SK-N-SH (cell line): ENCODE measurements around the gene EXOC1. TPM values are rescaled to one million over a fixed set of nuclear protein-coding genes. Genes with fewer than 3 reads are reported as not detected.

Experiments
- CTCF ChIA-PET: fragments of 300-600, 350-600 bp; formaldehyde crosslinking; extraction: SDS; loops from one replicate; lab custom pipeline; 2021; lab: Yijun Ruan, JAX
- POLR2A ChIA-PET: fragments of 350-600 bp; sonication (Branson Sonifier 250); formaldehyde crosslinking; extraction: SDS; loops from one replicate; lab custom pipeline; 2020; ENCODE audit warnings: antibody characterized with exemption, inconsistent platforms; lab: Yijun Ruan, JAX
- DNase-seq: peaks from one replicate; pipeline ENCODE4 v3.0.0; 2012
- H2AFZ ChIP-seq: fragments of 200-600 bp; sonication (generic); 2 replicates; pipeline ENCODE4 v1.8.1; 2016; ENCODE audit warnings: antibody characterized with exemption, mild to moderate bottlenecking, low read depth
- H3F3A ChIP-seq: fragments of 200-600 bp; sonication (generic); replicated peaks from 2 replicates; pipeline ENCODE3; 2016; ENCODE audit warnings: antibody characterized with exemption, mild to moderate bottlenecking; ENCODE audit not compliant: insufficient read depth
- H3K27ac ChIP-seq, 2 experiments: fragments of 200-500 bp in 1 of 2; fragments of 200-600 bp in 1 of 2; sonication (Bioruptor generic) in 1 of 2; sonication (generic), shearing (Covaris generic) in 1 of 2; 2 replicates each; pipeline versions ENCODE4 v1.5.1 to v1.6.1; 2014 to 2016; ENCODE audit warnings: low read depth in 2 of 2, inconsistent platforms in 1 of 2, low read length in 1 of 2, mild to moderate bottlenecking in 1 of 2, mixed read lengths in 1 of 2
- H3K27me3 ChIP-seq: fragments of 200-600 bp; sonication (generic), shearing (Covaris generic); 2 replicates; pipeline ENCODE4 v1.6.1; 2016; ENCODE audit warnings: mixed run types; ENCODE audit not compliant: insufficient read depth
- H3K36me3 ChIP-seq, 2 experiments: fragments of 200-500 bp in 1 of 2; fragments of 200-600 bp in 1 of 2; sonication (Bioruptor generic) in 1 of 2; sonication (generic) in 1 of 2; replicated peaks in 1 of 2; 2 replicates each; pipeline versions ENCODE3 to v1.5.1; 2014 to 2016; ENCODE audit warnings: low read length in 1 of 2, mild to moderate bottlenecking in 1 of 2; ENCODE audit not compliant: insufficient read depth in 2 of 2, control insufficient read depth in 1 of 2
- H3K4me1 ChIP-seq, 2 experiments: fragments of 200-500 bp in 1 of 2; fragments of 200-600 bp in 1 of 2; sonication (Bioruptor generic) in 1 of 2; sonication (generic), shearing (Covaris generic) in 1 of 2; 2 replicates each; pipeline versions ENCODE4 v1.5.1 to v1.6.1; 2014 to 2016; ENCODE audit warnings: low read depth in 1 of 2, low read length in 1 of 2, mixed run types in 1 of 2; ENCODE audit not compliant: insufficient read depth in 2 of 2, control insufficient read depth in 1 of 2
- H3K4me2 ChIP-seq: fragments of 200-600 bp; sonication (generic), shearing (Covaris generic); 2 replicates; pipeline ENCODE4 v1.6.1; 2017; ENCODE audit warnings: mixed run types
- H3K4me3 ChIP-seq, 2 experiments: fragments of 200-500 bp in 1 of 2; fragments of 200-600 bp in 1 of 2; sonication (Bioruptor generic) in 1 of 2; sonication (generic), shearing (Covaris generic) in 1 of 2; 2 replicates each; pipeline versions ENCODE4 v1.5.1 to v1.8.1; 2014 to 2016; ENCODE audit warnings: low read depth in 2 of 2, inconsistent platforms in 1 of 2, low read length in 1 of 2, mild to moderate bottlenecking in 1 of 2, mixed read lengths in 1 of 2, moderate library complexity in 1 of 2
- H3K79me2 ChIP-seq: fragments of 200-600 bp; sonication (generic); 2 replicates; pipeline ENCODE4 v1.8.1; 2017; ENCODE audit warnings: mild to moderate bottlenecking; ENCODE audit not compliant: insufficient read depth
- H3K9ac ChIP-seq: fragments of 200-600 bp; sonication (generic); 2 replicates; pipeline ENCODE4 v1.6.1; 2017; ENCODE audit warnings: mixed run types
- H3K9me2 ChIP-seq: fragments of 200-600 bp; sonication (generic); 2 replicates; pipeline ENCODE4 v1.6.1; 2017; ENCODE audit warnings: mixed run types
- H3K9me3 ChIP-seq: fragments of 200-600 bp; sonication (generic); 2 replicates; pipeline ENCODE4 v1.6.1; 2017; ENCODE audit warnings: mixed run types, mild to moderate bottlenecking, moderate library complexity
- H4K20me1 ChIP-seq: fragments of 200-600 bp; sonication (generic); 2 replicates; pipeline ENCODE4 v1.6.1; 2017; ENCODE audit warnings: mild to moderate bottlenecking, mixed run types; ENCODE audit not compliant: insufficient read depth
- ELF1 ChIP-seq: IDR thresholded peaks from 2 replicates; pipeline ENCODE4 v1.4.0; 2012
- FOSL2 ChIP-seq: IDR thresholded peaks from 2 replicates; pipeline ENCODE4 v1.4.0; 2012; ENCODE audit warnings: low read depth, mild to moderate bottlenecking, moderate library complexity, borderline replicate concordance
- PBX3 ChIP-seq: IDR thresholded peaks from 2 replicates; pipeline ENCODE4; 2012
- RFX5 ChIP-seq: IDR thresholded peaks from 2 replicates; pipeline ENCODE4 v1.6.1; 2012; ENCODE audit warnings: mild to moderate bottlenecking, improper control_type of control experiment, low read length
- SIN3A ChIP-seq: IDR thresholded peaks from 2 replicates; pipeline ENCODE4 v1.6.1; 2012; ENCODE audit warnings: low read depth, mild to moderate bottlenecking, low read length, moderate library complexity, borderline replicate concordance
- SMC3 ChIP-seq: IDR thresholded peaks from 2 replicates; pipeline ENCODE4 v1.6.1; 2012; ENCODE audit warnings: low read depth, low read length, improper control_type of control experiment
- TCF12 ChIP-seq: IDR thresholded peaks from 2 replicates; pipeline ENCODE4 v1.4.0; 2012
- WGBS: methylation state at CpG from one replicate; pipeline ENCODE4 v1.1.6; 2017; ENCODE audit warnings: low lambda C conversion rate; 5-methylcytosine and 5-hydroxymethylcytosine counted together
- polyA plus RNA-seq, 3 experiments: library from polyadenylated mRNA; depleted of rRNA; stranded (reverse); fragments of >200 nt; gene quantifications; 2 replicates each; pipeline ENCODE4 v1.2.3, GENCODE V29; 2012
- TF ChIP-seq, protein P1 (sequence below): IDR thresholded peaks from 2 replicates; pipeline ENCODE4 v1.4.0; 2012; ENCODE audit warnings: low read depth, borderline replicate concordance
- TF ChIP-seq, protein P2 (sequence below): fragments of 200-600 bp; sonication (generic); IDR thresholded peaks from 2 replicates; pipeline ENCODE4 v1.6.1; 2017; ENCODE audit warnings: antibody characterized with exemption, mild to moderate bottlenecking, moderate library complexity

Gene EXOC1
- polyA plus RNA-seq, 1 of the 3 experiments (the other 2 are of a cell fraction), result 13.5 TPM

DNA sequence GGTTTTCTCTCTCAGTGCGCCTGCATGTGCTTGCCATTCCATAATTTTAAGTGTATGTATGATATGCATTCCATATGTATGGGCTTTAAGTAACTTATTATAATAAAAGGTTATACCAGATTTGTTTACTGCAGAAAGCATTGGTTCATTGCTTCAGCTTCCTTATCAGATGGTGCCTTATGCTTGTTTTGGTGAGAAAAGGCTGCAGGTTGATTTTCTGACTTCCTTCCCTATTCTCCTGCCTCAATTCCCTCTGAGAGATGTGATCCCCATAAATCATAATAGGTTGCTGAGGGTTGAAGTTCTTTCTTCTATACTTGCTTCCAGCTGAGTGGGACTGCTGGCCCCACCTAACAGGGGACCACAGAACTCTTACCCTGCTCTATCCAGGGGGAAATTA is 85.0 kb downstream of the EXOC1 start:
- H3K27ac ChIP-seq, result no peak overlapping the region
- no peaks in the 10 kb centered on the region for H3F3A ChIP-seq
- ChIA-PET POLR2A (no interaction called here), CTCF (interaction anchor here (2.5 kb wide), 1 partner anchor 10 kb away, joined by 15 read pairs; the partner anchor contains the start of gene CEP135)
- H3K36me3 ChIP-seq, result no peaks in the 10 kb centered on the region
- DNase-seq, result no peak
- no peak overlapping the region for H3K9ac ChIP-seq
- no peak overlapping the region for H3K4me2 ChIP-seq
- H2AFZ ChIP-seq, result no peak overlapping the region
- H3K9me3 ChIP-seq, result peaks cover 5% of the 10 kb centered on the region; the same call in 1 of the 2 replicates
- no peaks in the 10 kb centered on the region for H4K20me1 ChIP-seq
- no peaks in the 10 kb centered on the region for H3K79me2 ChIP-seq
- 75% methylated on average over 1 of the region's 1 CpG for WGBS
- no peaks in the 10 kb centered on the region for H3K27me3 ChIP-seq
- no peak for TF ChIP-seq TCF12
- TF ChIP-seq PBX3, result no peak
- no peak for TF ChIP-seq SMC3
- TF ChIP-seq, protein P1, sequence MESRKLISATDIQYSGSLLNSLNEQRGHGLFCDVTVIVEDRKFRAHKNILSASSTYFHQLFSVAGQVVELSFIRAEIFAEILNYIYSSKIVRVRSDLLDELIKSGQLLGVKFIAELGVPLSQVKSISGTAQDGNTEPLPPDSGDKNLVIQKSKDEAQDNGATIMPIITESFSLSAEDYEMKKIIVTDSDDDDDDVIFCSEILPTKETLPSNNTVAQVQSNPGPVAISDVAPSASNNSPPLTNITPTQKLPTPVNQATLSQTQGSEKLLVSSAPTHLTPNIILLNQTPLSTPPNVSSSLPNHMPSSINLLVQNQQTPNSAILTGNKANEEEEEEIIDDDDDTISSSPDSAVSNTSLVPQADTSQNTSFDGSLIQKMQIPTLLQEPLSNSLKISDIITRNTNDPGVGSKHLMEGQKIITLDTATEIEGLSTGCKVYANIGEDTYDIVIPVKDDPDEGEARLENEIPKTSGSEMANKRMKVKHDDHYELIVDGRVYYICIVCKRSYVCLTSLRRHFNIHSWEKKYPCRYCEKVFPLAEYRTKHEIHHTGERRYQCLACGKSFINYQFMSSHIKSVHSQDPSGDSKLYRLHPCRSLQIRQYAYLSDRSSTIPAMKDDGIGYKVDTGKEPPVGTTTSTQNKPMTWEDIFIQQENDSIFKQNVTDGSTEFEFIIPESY, result no peak
- TF ChIP-seq FOSL2, result no peak
- peaks cover 0 to 4% of the 10 kb centered on the region in 2 experiments; a peak in 1 of 4 replicates for H3K4me1 ChIP-seq
- no peak overlapping the region for H3K4me3 ChIP-seq
- no peaks in the 10 kb centered on the region for H3K9me2 ChIP-seq

GRCh38 chr4:55939421-55939820 is 86.0 kb downstream of the EXOC1 start:
- WGBS, result 95% methylated on average over 2 of the region's 2 CpGs
- ChIA-PET POLR2A (no interaction called here), CTCF (interaction anchor here (1.5 to 2.5 kb wide), 2 partner anchors 9 kb away, joined by 4 to 15 read pairs; partner anchors contain the start of gene CEP135)

More at GRCh38 chr4:55939421-55939820, 86.0 kb downstream of the EXOC1 start:
- H3K79me2 ChIP-seq, result no peaks in the 10 kb centered on the region
- TF ChIP-seq SIN3A (no peak), RFX5 (no peak), ELF1 (no peak)
- TF ChIP-seq, protein P2, sequence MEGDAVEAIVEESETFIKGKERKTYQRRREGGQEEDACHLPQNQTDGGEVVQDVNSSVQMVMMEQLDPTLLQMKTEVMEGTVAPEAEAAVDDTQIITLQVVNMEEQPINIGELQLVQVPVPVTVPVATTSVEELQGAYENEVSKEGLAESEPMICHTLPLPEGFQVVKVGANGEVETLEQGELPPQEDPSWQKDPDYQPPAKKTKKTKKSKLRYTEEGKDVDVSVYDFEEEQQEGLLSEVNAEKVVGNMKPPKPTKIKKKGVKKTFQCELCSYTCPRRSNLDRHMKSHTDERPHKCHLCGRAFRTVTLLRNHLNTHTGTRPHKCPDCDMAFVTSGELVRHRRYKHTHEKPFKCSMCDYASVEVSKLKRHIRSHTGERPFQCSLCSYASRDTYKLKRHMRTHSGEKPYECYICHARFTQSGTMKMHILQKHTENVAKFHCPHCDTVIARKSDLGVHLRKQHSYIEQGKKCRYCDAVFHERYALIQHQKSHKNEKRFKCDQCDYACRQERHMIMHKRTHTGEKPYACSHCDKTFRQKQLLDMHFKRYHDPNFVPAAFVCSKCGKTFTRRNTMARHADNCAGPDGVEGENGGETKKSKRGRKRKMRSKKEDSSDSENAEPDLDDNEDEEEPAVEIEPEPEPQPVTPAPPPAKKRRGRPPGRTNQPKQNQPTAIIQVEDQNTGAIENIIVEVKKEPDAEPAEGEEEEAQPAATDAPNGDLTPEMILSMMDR, result no peak
- H3K4me2 ChIP-seq, result no peak overlapping the region
- DNase-seq, result no peak
- H3K27me3 ChIP-seq, result no peaks in the 10 kb centered on the region
- H3K4me1 ChIP-seq, result peaks cover 0 to 4% of the 10 kb centered on the region in 2 experiments; a peak in 1 of 4 replicates
- H3K27ac ChIP-seq, result no peak overlapping the region
- no peaks in the 10 kb centered on the region for H4K20me1 ChIP-seq
- no peak overlapping the region for H3K4me3 ChIP-seq
- H3F3A ChIP-seq, result no peaks in the 10 kb centered on the region
- H3K9me3 ChIP-seq, result peaks cover 5% of the 10 kb centered on the region; the same call in 1 of the 2 replicates
- no peak overlapping the region for H3K9ac ChIP-seq
- no peaks in the 10 kb centered on the region for H3K36me3 ChIP-seq
- no peaks in the 10 kb centered on the region for H3K9me2 ChIP-seq
- H2AFZ ChIP-seq, result no peak overlapping the region
